Measurements from ENCODE around the gene MAD1L1. TPM values are rescaled to one million over a fixed set of nuclear protein-coding genes. Genes with fewer than 3 reads are reported as not detected.

Gene MAD1L1
- total RNA-seq, 1 donor from 2014 or later = 53.8 TPM

DNA sequence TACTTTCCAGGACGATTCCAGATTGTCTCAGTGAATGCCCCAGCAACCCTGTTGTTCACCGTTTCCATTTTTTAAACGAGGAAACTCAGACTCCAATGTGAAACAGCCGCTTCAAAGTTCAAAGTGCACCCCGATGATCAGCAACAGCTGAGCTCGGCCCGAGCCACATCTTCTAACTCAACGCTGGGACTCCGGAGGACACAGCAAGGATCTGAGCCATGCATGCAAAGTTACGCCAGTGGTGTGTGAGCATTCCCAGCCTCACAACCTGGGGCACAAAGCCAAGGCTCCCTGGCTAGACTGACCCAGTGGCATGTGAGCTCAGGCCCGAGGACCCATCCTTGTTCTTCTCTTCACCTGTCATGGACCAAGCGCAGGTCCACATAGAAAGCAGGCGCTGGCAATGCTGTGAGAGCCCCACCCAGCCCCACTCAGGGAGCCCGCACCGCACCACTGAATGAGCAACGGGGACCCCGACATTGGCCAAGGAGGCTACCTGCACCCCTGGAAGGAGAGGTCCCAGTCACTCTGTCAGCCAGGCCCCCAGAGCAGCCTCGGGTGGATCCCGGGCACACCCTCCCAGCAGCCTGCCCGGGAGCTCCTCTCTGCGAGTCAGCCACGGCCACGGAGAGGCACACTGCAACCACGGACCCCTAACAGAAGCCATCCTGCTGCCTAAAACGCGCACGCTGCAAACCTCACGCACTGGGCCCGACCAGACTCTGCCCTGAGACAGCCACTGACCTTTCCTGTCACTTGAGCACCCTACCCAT lies 82.9 kb downstream of the MAD1L1 start:
- no peaks in the 10 kb centered on the region for H3K27me3 Mint-ChIP-seq (ENCODE audit: low read depth)
- H3K4me1 Mint-ChIP-seq = peaks cover 9% of the 10 kb centered on the region
- H3K36me3 Mint-ChIP-seq (ENCODE audit: low read depth) = peaks cover 12% of the 10 kb centered on the region
- no peak overlapping the region for H3K4me3 Mint-ChIP-seq
- DNase-seq (ENCODE audit: low read depth, low spot score) = no peak
- no peaks in the 10 kb centered on the region for H3K9me3 Mint-ChIP-seq
- H3K27ac Mint-ChIP-seq (ENCODE audit: unreplicated experiment) = peak overlapping the region; percentile 96
- TF ChIP-seq, protein P1, sequence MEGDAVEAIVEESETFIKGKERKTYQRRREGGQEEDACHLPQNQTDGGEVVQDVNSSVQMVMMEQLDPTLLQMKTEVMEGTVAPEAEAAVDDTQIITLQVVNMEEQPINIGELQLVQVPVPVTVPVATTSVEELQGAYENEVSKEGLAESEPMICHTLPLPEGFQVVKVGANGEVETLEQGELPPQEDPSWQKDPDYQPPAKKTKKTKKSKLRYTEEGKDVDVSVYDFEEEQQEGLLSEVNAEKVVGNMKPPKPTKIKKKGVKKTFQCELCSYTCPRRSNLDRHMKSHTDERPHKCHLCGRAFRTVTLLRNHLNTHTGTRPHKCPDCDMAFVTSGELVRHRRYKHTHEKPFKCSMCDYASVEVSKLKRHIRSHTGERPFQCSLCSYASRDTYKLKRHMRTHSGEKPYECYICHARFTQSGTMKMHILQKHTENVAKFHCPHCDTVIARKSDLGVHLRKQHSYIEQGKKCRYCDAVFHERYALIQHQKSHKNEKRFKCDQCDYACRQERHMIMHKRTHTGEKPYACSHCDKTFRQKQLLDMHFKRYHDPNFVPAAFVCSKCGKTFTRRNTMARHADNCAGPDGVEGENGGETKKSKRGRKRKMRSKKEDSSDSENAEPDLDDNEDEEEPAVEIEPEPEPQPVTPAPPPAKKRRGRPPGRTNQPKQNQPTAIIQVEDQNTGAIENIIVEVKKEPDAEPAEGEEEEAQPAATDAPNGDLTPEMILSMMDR (conservative IDR thresholded peaks at IDR 0.05) = no peak

DNA sequence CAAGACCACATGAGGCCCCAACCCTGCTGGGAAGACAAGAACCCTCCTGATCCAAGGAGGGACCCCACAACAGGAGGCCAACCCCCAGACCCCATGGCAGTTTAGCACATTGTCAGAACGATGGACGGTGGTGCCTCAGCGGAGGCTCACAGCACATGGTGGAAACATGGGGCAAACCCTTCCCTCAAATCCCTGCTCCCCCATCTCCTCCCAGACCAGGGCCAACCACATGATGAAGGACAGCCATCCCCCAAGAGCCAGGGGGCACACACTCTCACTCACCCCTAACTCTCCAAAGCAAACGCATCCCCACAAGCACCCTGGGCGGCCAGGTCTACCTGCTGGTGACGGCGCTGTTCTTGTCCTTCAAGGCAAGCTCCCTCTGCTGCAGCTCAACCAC lies 83.9 kb downstream of the MAD1L1 start:
- H3K27me3 Mint-ChIP-seq (ENCODE audit: low read depth) = no peaks in the 10 kb centered on the region
- DNase-seq (ENCODE audit: low read depth, low spot score) = no peak
- peaks cover 9% of the 10 kb centered on the region for H3K4me1 Mint-ChIP-seq
- H3K9me3 Mint-ChIP-seq = no peaks in the 10 kb centered on the region
- H3K27ac Mint-ChIP-seq (ENCODE audit: unreplicated experiment) = peak overlapping the region; percentile 29
- H3K36me3 Mint-ChIP-seq (ENCODE audit: low read depth) = peaks cover 6% of the 10 kb centered on the region
- TF ChIP-seq, protein P1 (conservative IDR thresholded peaks at IDR 0.05) = no peak
- H3K4me3 Mint-ChIP-seq = no peak overlapping the region

DNA sequence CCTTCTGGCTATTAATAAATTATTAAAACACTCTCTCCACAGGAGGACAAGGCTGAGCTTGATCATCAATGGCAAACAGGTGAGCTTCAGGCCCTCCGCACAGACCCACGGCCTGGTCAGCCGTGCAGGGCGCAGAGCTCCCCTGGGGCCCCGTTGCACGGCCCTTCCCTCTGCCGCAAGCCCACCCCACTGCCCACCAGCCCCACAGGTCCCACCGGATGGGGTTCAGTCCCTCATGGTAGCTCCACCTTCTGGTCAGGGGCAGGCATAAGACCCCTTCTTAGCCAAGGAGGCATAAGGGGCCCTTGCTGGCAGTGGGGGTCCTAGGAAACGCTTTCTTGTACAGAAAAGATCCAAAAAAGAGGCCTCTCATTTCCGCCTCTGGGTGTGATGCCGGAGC lies 84.6 kb downstream of the MAD1L1 start:
- DNase-seq (ENCODE audit: low read depth, low spot score) = no peak
- H3K4me1 Mint-ChIP-seq = peaks cover 9% of the 10 kb centered on the region
- no peaks in the 10 kb centered on the region for H3K9me3 Mint-ChIP-seq
- H3K36me3 Mint-ChIP-seq (ENCODE audit: low read depth) = peaks cover 1% of the 10 kb centered on the region
- H3K27me3 Mint-ChIP-seq (ENCODE audit: low read depth) = no peaks in the 10 kb centered on the region
- TF ChIP-seq, protein P1 (conservative IDR thresholded peaks at IDR 0.05) = no peak
- peak overlapping the region; percentile 12 for H3K27ac Mint-ChIP-seq (ENCODE audit: unreplicated experiment)
- no peak overlapping the region for H3K4me3 Mint-ChIP-seq

DNA sequence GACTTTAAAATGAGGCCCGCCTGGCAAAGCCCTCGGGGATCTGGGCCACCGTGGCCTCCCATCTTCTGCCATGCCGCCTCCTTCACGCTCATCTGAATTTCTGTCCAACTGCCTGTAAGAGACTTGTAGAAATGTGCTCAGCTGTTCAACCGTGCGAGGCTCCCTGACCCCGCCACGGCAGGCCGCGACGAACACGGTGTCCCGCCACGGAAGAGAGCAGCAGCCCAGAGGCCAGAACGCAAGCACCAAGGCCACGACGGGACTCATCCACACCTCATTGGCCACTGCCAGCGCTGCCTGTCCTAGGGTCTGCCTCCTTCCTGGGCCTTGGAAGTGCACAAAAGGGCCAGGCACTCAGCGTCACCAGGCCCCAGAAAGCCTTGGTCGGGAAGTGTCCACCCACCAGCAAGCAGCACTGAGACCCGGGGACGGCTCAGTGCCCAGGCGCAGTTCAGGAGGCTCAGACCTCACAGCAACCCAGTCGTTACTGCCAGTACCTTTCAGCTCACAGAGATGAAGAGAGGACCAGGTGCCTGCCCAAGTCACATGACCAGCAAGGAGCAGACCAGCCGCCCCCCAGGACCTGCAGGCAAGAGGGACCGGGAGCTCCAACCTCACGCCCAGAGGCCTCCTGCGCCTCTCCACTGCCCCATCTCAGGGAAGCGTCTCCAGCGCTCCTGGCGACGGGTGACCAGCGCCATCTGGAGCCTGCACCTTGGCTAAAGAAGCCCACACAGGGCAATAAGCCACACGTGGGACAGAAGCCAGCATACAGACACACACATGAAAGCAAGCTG lies 85.9 kb downstream of the MAD1L1 start:
- Mint-ChIP-seq H3K9me3 (no peaks in the 10 kb centered on the region), H3K27me3 (ENCODE audit: low read depth) (no peaks in the 10 kb centered on the region), H3K36me3 (ENCODE audit: low read depth) (no peaks in the 10 kb centered on the region), H3K4me3 (no peak overlapping the region), H3K4me1 (peaks cover 9% of the 10 kb centered on the region), H3K27ac (ENCODE audit: unreplicated experiment) (peak overlapping the region; percentile 71)
- no peak for DNase-seq (ENCODE audit: low read depth, low spot score)
- TF ChIP-seq, protein P1 (conservative IDR thresholded peaks at IDR 0.05) = no peak

DNA sequence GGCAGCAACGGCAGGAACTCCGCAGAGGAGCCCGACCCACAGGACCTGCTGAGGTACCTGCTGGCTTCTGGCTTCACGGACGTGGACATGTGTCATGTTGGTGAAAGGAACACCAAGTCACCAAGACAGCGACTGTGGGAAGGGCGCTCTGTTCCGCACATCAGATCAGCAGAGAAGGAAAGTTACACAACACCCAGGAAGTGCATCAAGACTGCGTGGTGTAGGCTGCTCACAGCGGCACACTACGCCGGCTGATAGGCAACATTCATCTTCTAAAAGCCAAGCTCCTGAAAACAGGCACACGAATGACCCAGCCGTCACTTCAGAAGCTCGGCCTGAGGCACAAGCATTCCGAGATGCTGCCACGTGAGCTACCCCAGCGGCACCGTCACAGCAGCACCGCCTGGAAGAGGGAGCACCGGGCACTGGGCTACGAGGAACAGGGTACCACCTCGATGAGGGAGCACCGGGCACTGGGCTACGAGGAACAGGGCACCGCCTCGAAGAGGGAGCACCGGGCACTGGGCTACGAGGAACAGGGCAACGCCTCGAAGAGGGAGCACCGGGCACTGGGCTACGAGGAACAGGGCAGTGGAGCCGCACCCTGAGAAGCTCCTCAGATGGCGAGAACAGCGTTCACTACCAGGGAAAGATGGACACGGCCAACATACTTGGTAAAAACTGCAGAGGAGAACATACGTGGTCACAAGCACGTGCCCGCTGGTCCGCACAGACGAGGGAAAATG lies 86.7 kb downstream of the MAD1L1 start:
- TF ChIP-seq, protein P1 (conservative IDR thresholded peaks at IDR 0.05) = no peak
- Mint-ChIP-seq H3K4me3 (no peak overlapping the region), H3K4me1 (peaks cover 8% of the 10 kb centered on the region), H3K27me3 (ENCODE audit: low read depth) (no peaks in the 10 kb centered on the region), H3K27ac (ENCODE audit: unreplicated experiment) (peak overlapping the region; percentile 71), H3K9me3 (no peaks in the 10 kb centered on the region), H3K36me3 (ENCODE audit: low read depth) (no peaks in the 10 kb centered on the region)
- DNase-seq (ENCODE audit: low read depth, low spot score) = no peak

Data from neural crest cell (in vitro differentiated cells).